ENCODE data around the gene RNU7-1.
"Not testable (repeated sequence)": the region's sequence is repeated elsewhere in the genome, so short reads cannot be mapped to it uniquely, and the experiment has no call there.

The RNU7-1 gene

DNA sequence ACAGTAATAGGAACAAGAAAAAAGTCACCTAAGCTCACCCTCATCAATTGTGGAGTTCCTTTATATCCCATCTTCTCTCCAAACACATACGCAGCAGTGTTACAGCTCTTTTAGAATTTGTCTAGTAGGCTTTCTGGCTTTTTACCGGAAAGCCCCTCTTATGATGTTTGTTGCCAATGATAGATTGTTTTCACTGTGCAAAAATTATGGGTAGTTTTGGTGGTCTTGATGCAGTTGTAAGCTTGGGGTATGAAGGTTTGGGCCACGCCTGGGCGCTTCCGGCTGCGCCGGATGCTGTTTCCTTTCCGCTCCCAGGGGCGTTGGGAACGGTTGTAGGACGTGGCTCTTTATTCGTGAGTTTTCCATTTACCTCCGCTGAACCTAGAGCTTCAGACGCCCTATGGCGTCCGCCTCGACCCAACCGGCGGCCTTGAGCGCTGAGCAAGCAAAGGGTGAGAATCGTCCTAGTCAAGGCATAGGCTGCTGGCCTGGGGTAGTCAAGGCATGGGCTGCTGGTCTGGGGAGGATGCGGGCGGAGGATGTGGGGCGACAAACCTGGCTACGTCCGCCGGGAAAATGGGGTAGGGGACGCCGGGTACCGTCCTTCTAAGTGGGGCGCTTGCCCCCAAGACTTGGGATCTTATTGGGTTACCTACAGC is at the start of gene RNU7-1, which contains the start of gene C12orf57:
RNU7-1 (plus strand) TSS at position 95 of the 659 bp plus-strand sequence.
C12orf57 (plus strand) TSS at position 301 of the 659 bp plus-strand sequence; CDS start at position 401, 100 bp downstream.
- peak; percentile 86 for DNase-seq

DNA sequence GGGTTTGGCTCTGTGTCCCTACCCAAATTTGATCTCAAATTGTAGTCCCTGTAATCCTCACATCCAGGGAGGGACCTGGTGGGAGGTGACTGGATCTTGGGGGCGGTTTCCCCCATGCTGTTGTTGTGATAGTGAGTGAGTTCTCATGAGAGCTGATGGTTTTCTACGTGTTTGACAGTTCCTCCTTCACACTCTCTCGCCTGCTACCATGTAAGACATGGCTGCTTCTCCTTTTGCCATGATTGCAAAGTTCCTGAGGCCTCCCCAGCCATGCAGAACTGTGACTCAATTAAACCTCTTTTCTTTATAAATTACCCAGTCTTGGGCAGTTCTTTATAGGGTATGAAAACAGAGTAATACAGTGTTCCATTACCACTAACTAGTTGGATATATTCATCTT is 49.3 kb upstream of the RNU7-1 start:
- DNase-seq: no peak

DNA sequence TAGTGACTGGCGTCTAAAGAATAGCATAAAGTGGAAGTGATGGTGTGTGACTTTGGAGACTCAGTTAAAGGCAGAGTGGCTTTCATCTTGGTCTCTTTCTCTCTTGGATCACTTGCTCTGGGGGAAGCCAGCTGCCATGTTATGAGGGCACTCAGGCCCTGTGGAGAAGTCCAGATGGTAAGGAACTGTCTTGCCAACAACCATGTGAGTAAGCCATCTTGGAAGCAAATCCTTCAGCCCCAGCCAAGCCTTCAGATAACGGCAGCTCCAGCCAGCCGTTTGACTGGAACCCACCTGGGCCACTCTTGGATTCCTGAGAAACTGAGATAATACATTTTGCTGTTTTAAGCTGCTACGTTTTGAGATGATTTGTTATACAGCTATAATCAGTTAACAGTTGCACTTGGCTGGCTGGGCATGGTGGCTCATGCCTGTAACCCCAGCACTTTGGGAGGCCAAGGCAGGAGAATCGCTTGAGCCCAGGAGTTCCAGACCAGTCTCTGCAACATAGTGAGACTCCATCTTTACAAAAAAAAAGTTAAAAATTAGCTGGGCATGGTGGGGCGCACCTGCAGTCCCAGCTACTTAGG is 46.7 kb upstream of the RNU7-1 start:
- DNase-seq: no peak

DNA sequence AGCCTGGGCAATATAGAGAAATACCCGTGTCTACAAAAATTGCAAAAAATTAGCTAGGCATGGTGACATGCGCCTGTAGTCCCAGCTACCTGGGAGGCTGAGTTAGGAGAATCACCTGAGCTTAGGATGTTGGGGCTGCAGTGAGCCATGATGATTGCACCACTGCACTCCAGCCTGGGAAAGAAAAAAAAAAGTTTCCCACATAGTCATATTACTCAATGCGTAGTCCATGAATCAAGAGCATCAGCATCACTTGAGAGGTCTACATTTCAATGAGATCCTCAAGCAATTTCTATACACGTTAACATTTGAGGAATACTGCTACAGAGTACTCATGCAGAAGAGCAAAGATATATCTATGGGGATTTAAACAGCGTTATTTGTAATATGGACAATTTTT is 44.2 kb upstream of the RNU7-1 start:
- DNase-seq: no peak

DNA sequence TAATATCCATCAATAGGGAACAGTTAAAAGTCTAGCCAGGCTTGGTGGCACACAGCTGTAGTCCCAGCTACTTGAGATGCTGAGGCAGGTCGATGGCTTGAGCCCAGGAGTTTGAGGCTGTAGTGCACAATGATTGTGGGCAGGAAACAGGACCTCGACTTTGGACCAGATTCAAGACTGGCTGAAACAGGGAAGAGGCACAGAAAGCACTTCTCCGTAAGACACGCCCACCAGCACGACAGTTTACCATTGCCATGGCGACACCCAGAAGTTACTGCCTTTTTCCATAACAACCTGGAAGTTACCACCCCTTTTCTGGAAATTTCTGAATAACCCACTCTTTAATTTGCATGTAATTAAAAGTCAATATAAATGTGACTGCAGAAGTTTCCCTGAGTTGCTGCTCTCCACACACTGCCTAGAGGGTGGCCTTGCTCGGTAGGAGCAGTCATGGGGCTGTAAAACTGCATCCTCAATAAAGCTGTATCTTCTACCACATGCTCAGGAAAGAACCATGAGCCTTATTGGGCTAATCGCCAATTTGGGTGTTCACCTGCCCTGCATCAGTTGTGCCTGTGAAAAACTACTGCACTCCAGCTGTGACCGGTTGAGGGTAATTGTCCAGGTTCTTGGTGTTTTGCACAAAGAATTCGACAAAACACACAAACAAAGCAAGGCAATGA is 43.6 kb upstream of the RNU7-1 start:
- peak; percentile 70 for DNase-seq

DNA sequence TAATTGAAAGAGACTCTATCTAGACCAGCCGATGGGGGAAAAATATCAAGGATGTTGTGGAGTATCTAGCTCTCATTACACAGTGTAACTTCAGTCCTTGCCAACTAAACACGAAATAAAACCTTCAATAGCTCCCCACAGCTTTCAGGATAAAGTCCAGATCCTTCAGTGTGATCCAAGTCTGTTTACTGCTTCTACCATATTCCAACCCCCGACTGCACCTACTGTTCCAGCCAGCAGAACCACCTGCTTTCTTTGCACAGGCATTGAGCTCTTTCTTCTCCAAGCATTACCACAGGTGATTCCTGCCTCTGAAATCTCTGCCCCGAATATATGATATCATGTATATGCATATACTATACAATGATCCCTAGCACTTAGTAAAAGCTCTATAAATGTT is 41.2 kb upstream of the RNU7-1 start:
- DNase-seq: no peak

DNA sequence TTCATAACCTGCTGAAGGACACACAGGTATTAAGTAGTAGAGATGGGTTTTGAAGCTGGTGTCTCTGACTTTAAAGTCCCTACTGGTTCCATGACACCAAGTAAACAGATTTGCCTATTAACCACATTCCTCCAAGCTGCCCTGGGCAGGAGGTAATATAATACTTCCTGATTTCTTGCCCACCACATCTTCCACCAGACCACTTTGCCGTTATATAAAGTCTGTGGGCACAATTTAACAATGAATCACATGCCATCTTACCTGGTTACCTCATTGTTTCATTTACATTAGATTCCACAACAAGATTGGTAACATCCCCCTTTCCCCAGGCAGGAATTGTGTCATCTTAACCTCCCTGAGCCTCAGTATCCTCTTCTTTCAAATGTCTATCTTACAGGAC is 39.9 kb upstream of the RNU7-1 start:
- DNase-seq: no peak

DNA sequence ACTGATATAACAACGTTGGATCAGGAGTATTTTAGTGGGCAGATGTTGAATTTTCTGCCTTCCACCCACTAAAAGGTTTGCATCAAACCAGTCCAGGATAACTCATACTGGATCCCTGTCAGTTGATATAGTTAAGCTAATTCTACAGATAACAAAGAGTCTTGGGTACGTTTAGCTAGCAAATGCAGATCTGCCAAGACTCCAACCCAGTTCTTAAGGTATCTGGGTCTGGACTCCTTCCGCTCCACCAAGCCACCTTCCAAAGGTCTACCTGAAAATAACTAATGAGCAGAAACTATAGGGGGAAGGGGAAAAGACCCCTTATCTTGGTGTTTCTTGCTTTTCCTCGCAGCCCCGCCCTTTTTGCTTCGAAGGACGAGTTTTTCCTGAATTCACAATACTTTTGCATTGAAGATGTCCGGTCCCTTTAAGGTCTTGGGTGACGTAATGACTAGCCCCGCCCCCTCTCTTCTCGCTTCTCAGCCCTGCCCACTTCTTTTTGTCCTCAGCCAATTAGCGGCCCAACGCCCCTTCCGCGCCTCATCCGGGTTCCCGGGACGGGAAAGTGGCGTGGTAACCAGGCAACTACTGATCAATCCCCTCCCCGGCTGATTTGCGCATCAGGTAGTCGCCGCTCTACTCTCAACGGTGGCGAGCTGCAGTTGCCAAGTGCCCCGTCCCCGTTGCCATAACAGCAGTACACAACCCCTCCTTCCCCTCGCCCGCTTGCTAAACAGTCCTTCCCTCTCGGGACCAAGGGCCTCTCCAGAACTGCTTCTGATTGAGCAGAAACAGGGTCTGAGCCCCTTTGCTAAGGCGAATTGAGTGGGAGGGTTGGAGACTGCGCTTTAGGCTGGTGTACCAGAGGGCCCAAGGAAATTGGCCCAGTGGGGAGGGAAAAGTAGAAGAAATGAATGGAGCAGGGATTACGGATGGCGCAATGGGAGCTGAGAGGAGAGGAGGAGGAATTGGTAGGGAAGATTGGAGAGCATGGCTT is 39.0 kb upstream of the RNU7-1 start, which contains the start of gene LRRC23:
LRRC23 (plus strand) TSS at position 543 of the 997 bp plus-strand sequence. CDS start 812 bp downstream, outside the sequence.
- DNase-seq: peak; percentile 97

DNA sequence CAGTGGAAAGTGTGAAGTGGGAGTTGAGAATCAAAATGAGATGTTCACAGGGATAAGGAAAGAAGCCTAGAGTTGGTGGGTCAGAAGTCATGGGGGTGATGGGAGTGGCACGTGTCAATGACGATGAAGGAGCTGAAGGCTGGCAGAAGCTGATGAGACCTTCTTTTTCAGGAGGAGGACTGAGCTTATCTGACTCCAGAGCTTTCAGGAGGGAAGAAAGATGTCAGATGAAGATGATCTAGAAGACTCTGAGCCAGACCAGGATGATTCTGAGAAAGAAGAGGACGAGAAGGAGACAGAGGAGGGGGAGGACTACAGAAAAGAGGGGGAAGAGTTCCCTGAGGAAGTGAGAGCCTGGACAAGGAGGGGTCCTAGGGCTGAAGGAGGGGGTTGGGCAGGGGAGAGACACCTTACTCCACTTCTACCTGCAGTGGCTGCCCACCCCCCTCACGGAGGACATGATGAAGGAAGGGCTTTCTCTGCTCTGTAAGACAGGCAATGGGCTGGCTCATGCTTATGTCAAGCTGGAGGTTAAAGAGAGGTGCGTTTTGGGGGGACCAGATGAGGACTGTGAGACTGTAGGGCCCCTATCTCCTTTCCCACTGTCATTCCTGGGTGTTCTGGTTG is 38.1 kb upstream of the RNU7-1 start:
- DNase-seq: no peak

DNA sequence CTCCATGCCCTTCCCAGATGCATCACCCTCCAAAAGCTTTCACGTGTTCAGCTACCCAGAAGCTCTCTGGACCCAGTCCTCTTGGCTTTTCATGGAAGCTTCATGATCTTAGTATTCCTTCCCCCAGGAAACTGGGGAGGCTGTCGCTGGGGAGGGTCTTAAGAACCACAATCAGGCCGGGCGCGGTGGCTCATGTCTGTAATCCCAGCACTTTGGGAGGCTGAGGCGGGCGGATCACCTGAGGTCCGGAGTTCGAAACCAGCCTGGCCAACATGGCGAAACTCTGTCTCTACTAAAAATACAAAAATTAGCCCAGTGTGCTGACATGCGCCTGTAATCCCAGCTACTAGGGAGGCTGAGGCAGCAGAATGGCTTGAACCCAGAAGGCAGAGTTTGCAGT is 35.5 kb upstream of the RNU7-1 start:
- DNase-seq: not testable (repeated sequence)

DNA sequence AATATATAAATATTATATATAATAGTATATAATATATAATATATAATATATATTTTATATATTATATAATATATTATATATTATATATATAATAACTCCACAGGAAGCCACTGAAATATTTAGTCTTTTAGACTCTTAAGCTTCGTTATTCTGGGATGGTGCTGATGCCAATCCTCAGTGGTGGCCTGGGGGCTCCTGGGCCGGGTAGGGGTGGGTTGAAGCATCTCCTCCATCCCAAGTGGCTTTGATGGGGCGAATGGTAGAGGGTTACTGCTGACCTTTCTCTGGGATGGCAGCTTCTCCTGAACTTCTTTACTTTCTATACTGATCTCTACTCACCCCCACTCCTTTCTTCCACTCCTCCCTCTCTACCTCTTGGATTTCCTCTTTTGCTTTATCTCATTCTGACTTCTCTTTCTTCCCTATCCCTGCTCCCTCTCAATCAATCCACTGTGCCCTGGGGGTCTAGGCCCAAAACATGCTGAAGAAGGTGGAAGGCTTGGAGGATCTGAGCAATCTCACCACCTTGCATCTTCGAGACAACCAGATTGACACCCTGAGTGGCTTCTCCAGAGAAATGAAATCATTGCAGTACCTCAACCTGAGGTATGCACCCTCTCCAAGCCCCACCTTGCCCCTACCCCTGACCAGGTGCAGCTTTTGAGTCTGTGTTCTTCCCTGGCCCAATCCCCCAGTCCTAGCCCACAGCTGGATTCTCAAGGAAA is 34.0 kb upstream of the RNU7-1 start:
- no peak for DNase-seq

DNA sequence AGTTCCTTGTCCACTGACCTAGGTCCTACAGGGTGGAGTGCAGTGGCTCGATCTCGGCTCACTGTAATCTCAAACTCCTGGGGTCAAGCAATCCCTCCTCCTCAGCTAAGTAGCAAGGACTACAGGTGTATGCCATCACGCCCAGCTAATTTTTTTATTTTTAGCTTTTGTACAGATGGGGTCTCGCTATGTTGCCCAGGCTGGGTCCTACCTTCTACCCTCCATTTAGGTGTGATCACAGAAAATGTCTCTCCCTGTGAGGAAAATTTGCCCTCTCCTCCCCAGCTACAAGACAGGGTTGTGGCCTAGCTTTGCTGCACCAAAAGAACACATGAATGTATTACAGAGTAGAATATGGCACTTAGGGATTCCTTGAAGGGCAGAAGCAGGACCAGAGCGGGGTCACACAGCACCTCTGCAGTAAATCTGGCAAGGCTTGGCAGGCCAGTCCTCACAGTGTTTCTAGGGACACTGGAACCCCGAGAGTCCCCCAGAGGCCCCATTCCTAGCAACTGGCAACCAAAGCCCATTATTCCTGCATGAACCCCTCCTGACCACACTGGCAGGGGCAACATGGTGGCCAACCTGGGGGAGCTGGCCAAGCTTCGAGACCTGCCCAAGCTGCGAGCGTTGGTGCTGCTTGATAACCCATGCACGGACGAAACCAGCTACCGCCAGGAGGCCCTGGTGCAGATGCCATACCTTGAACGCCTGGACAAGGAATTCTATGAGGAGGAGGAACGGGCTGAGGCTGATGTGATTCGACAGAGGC is 31.3 kb upstream of the RNU7-1 start:
- no peak for DNase-seq

DNA sequence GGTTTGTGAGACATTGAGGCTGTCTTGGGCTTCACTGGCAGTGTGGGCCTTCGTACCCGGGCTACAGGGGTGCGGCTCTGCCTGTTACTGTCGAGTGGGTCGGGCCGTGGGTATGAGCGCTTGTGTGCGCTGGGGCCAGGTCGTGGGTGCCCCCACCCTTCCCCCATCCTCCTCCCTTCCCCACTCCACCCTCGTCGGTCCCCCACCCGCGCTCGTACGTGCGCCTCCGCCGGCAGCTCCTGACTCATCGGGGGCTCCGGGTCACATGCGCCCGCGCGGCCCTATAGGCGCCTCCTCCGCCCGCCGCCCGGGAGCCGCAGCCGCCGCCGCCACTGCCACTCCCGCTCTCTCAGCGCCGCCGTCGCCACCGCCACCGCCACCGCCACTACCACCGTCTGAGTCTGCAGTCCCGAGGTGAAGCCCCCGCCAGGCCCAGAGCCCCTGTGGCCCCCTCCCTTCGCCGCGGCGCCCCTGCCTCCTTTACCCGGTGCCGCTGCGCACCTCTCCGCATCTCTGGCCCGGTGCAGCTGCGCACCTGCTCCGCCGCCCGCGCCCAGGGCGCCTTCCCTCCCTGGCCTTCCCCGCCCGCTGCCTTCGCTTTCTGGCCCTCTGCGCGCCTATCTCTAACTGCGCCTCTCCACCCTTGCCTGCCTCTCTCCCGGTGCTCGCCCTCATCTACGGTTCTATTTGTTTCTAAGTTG is 29.2 kb upstream of the RNU7-1 start, which contains the start of gene ENO2:
ENO2 (plus strand) TSS at position 335 of the 701 bp plus-strand sequence. CDS start 1,253 bp downstream, outside the sequence.
- peak; percentile 73 for DNase-seq

DNA sequence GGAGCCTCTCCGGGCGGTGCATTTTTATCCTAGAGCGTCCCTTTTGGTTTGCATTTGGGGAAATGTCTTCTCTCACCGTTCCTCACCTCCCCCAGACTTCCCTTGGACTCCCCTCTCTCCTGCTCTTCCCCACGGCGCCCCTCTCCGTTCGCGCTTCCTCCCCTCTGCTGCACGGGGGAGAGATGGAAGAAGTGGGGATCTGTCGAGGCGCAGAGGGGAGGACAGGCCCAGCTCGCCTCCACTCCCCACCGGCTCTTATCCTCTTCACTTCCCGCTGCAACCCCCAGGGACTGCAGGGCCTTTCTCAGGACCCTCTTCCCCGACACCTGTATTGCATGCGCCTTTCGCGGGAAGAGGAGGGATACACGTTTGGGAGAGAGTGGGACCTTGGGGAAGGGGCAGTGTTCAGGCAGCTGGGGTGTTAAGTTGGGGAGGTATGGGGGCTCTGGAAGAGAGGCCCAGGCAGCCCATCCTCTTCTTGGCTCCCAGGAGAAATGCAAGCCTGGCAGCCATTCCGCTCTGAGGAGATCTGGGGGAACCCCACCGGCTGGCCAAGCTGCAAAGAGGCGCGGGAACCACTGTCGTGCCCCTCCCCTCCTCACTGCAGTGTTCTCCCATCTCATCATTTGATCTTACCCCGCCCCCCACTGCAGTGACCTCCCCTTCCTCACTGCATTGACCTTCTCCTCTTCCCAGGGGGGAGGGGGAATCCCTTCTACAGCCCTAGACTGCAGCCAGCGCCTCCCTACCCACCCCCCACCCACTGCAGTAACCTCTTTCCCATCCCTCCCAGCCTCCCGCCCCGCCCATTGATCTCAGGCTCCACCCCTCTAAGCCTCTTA is 28.4 kb upstream of the RNU7-1 start:
- DNase-seq: no peak

DNA sequence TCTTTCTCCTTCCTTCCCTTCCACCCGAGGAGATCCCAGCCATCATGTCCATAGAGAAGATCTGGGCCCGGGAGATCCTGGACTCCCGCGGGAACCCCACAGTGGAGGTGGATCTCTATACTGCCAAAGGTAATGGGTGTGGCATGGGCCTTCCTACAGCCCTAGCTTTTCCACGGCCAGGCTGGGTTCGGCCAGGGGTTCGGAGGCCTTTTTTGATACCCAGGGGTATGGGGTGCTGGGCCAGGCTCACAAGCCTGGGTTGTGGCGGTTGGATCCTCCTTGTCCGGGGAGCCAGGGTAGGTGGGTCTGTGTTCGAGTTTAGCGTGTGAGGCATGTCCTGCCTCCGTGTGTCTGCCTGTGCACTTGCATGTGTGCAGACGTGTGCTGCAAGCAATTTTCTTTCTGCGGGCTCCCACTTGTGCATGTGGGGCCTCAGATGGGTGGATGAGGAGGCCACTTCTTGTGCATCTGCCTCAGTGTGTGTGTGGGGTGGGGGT is 27.8 kb upstream of the RNU7-1 start:
- DNase-seq: no peak

DNA sequence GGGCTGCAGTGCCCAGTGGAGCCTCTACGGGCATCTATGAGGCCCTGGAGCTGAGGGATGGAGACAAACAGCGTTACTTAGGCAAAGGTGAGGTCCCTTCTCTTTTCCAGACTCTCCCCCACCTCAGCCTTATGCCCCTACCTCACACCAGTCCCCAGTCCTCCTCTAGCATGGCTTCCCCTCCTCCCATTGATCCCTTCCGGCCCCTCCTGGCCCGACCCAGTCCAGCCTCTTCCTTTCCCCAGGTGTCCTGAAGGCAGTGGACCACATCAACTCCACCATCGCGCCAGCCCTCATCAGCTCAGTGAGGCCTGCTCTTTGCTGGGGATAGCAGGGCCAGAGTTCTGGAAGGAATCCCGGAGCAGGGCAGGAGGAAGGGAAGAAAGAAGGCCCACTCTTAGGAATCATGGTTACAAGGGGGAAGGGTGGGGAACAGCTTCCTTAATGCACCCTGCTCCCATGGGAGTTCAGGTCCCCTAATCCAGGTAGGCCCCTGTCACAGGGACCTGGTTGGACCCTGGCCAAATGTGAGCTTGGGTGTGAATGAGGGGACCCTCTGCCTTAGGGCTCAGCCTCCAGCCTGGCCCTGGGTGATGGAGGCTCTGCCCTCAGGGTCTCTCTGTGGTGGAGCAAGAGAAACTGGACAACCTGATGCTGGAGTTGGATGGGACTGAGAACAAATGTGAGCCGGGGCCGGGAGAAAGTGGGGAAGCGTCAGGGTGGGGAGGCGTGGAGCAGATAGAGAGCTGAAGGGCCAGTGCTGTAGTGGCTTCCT is 27.0 kb upstream of the RNU7-1 start:
- no peak for DNase-seq

DNA sequence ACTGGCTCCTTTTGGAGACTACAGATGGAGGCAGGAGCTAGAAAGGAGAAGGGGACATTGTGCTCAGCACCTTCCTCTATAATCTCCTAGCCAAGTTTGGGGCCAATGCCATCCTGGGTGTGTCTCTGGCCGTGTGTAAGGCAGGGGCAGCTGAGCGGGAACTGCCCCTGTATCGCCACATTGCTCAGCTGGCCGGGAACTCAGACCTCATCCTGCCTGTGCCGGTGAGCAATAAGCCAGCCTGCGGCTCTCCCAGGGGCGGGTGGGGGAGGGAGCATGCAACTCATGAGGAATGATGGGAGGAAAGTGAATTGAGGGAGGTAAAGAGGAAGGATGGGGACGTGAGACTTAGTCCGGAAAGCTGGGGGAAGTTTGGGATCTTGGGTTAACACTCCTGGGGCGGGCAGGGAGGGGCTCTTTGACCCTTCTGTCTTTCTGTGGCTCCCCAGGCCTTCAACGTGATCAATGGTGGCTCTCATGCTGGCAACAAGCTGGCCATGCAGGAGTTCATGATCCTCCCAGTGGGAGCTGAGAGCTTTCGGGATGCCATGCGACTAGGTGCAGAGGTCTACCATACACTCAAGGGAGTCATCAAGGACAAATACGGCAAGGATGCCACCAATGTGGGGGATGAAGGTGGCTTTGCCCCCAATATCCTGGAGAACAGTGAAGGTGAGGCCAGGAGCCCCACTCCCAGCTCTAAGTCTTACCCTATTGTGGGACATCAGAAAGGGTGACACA is 26.0 kb upstream of the RNU7-1 start:
- no peak for DNase-seq
